ENCODE data around the gene TDRD12. TPM values are rescaled to one million over a fixed set of nuclear protein-coding genes. Genes with fewer than 3 reads are reported as not detected.

The TDRD12 gene
- total and polyA plus RNA-seq, 11 donors: 0.06 to 0.63 (median 0.23) TPM; not detected in 5

DNA sequence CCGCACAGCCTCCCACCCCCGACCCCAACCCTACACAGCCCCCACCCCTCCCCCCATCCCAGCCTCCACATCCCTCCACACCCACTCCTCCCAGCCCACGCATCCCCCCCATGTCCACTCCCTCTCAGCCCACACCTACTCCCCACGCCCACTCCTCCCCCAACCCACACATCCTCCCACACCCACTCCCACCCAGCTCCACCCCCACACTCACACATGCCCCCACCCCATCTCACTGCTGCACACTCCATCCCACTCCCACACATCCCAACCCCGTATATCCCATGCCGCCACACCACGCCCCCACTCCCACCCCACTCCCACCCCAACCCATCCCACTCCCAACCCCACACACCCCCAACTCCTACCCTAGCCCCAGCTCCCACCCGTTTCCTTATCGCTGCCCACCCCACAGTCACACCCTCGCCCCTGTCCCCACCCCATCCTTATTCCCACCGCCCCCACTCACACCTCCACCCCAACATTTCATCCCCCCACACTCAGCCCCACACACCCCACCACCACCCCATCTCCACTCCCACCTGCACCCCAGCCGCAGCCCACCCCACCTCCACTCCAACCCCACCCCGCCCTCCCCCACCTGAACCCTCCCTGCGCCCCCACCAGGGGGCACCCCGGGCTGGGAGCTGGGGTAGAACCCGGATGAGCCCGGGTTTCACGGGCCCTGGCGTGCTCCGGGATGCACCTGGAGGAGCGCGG is 809 bp downstream of the TDRD12 start:
- TF ChIP-seq, protein P1, sequence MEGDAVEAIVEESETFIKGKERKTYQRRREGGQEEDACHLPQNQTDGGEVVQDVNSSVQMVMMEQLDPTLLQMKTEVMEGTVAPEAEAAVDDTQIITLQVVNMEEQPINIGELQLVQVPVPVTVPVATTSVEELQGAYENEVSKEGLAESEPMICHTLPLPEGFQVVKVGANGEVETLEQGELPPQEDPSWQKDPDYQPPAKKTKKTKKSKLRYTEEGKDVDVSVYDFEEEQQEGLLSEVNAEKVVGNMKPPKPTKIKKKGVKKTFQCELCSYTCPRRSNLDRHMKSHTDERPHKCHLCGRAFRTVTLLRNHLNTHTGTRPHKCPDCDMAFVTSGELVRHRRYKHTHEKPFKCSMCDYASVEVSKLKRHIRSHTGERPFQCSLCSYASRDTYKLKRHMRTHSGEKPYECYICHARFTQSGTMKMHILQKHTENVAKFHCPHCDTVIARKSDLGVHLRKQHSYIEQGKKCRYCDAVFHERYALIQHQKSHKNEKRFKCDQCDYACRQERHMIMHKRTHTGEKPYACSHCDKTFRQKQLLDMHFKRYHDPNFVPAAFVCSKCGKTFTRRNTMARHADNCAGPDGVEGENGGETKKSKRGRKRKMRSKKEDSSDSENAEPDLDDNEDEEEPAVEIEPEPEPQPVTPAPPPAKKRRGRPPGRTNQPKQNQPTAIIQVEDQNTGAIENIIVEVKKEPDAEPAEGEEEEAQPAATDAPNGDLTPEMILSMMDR (IDR thresholded peaks at IDR 0.05): no peak
- peaks cover 0 to 10% (median under 1%) of the 10 kb centered on the region in 9 donors for H3K36me3 ChIP-seq
- DNase-seq (no peak), ATAC-seq (no peak)
- H3K4me3 ChIP-seq: no peak overlapping the region
- H3K27ac ChIP-seq: no peak overlapping the region
- peaks cover 0 to 7% (median 0%) of the 10 kb centered on the region in 12 donors for H3K9me3 ChIP-seq
- H3K27me3 ChIP-seq: no peaks in the 10 kb centered on the region
- H3K4me1 ChIP-seq: no peaks in the 10 kb centered on the region
- intact Hi-C loops (cut with DNase I): no loop called here
- 89 to 95% (median 95%) methylated on average over 8 to 22 of the region's 22 CpGs for WGBS, 4 donors

DNA sequence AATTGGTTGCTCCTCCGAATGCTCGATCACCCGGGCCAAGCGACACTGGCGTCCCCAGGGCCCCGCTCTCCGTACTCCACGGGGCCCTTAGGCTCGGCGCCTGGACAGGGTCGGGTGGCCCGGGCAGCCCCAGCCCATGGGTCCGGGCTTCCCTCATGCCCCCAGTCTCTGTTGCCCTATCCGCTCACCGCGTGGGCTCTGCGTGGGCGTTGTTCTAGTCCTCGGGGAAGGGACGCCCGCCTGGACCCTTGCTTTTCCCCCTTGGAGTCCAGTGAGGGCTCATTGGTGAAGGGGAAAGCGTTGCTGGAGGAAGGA is 1.3 kb downstream of the TDRD12 start:
- Histone ChIP-seq H3K4me3 (no peak overlapping the region), H3K4me1 (no peaks in the 10 kb centered on the region), H3K9me3 (peaks cover 0 to 12% (median 0%) of the 10 kb centered on the region in 12 donors), H3K27ac (no peak overlapping the region), H3K36me3 (peaks cover 0 to 10% (median 0%) of the 10 kb centered on the region in 9 donors), H3K27me3 (no peaks in the 10 kb centered on the region)
- no peak for ATAC-seq
- WGBS, 4 donors: 91 to 96% (median 95%) methylated on average over 12 to 22 of the region's 22 CpGs
- no peak for DNase-seq
- intact Hi-C loops (cut with DNase I): no loop called here
- TF ChIP-seq, protein P1 (IDR thresholded peaks at IDR 0.05): no peak
- TF ChIP-seq POLR2A (IDR thresholded peaks at IDR 0.05): no peak

DNA sequence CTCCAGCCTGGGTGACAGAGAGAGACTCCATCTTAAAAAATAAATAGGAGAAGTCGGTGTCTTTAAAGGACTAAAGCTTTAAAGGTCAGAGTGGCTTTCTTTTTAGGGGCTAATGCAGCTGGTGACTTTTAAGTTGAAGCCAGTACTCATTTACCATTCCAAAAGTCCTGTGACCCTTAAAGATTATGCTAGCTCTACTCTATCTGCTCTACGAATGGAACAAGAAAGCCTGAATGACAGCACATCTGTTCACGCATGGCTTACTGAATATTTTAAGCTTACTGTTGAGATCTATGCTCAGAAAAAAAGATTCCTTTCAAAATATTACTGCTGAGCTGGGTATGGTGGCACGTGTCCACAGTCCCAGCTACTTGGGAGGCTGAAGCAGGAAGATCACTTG is 16.4 kb downstream of the TDRD12 start:
- 61 to 71% (median 65%) methylated on average over 4 of the region's 4 CpGs for WGBS, 4 donors
- Histone ChIP-seq H3K27ac (no peak overlapping the region), H3K36me3 (no peaks in the 10 kb centered on the region), H3K4me1 (no peaks in the 10 kb centered on the region), H3K4me3 (no peak overlapping the region), H3K27me3 (no peaks in the 10 kb centered on the region), H3K9me3 (no peaks in the 10 kb centered on the region)
- DNase-seq: no peak
- intact Hi-C loops (cut with DNase I): no loop called here
- ATAC-seq: no peak
- no peak for TF ChIP-seq POLR2A (IDR thresholded peaks at IDR 0.05)
- TF ChIP-seq, protein P1 (IDR thresholded peaks at IDR 0.05): no peak

DNA sequence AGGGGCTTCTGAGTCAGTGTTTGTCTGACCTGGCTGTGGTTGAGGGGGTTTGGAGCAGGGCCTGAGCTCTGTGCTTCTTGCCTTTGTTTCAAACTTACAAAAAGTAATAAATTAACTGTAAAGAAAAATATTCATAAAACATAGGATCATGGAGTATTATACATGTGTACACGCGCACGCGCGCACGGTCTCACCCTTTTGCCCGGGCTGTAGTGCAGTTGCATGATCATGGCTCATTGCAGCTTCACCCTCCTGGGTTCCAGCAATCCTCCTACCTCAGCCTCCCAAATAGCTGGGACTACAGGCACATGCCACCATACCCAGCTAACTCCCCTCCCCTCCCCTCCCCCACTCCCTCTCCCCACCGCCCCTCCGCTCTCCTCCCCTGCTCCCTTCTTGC is 23.5 kb downstream of the TDRD12 start:
- ATAC-seq (no peak), DNase-seq (no peak)
- WGBS, 4 donors: 94 to 98% (median 95%) methylated on average over 9 of the region's 9 CpGs
- no peaks in the 10 kb centered on the region for H3K4me1 ChIP-seq
- no peaks in the 10 kb centered on the region for H3K36me3 ChIP-seq
- intact Hi-C loops (cut with DNase I): no loop called here
- no peak overlapping the region for H3K4me3 ChIP-seq
- TF ChIP-seq POLR2A (IDR thresholded peaks at IDR 0.05): no peak
- TF ChIP-seq, protein P1 (IDR thresholded peaks at IDR 0.05): no peak
- no peak overlapping the region for H3K27ac ChIP-seq
- peaks cover 0 to 11% (median 0%) of the 10 kb centered on the region in 9 donors for H3K27me3 ChIP-seq
- H3K9me3 ChIP-seq: no peaks in the 10 kb centered on the region

All from heart left ventricle (tissue), 16 donors.